Posterior vena cava (tissue), 2 donors: ENCODE results near the gene HPSE2. TPM values are rescaled to one million over a fixed set of nuclear protein-coding genes. Genes with fewer than 3 reads are reported as not detected.
"Not testable (repeated sequence)": the region's sequence is repeated elsewhere in the genome, so short reads cannot be mapped to it uniquely, and the experiment has no call there.

Experiments
- DNase-seq: peaks from one replicate; pipeline ENCODE4 v3.0.0-alpha.2; 2020; ENCODE audit warnings: low spot score
- intact Hi-C, 2 donors: fragments of 100-400 bp; cut with DNase I; formaldehyde crosslinking; loops; one replicate each; pipeline versions ENCODE4 v1.14.1 to v1.14.2; 2022 to 2023
- total RNA-seq, 2 donors: library from RNA; stranded (reverse); fragmentation: NEBNext Ultra II Directional; extraction: Animal tissue kit (Norgen Biotek cat#: 25700); gene quantifications; one replicate each; pipeline ENCODE4 v1.2.1, GENCODE V29; 2021
- donor health status: DM: yes; HTN: yes; CAD: no.
- donor health status: DM: yes; HTN: yes; CAD: no.

HPSE2 gene
- total RNA-seq, 2 donors from 2014 or later: 0.14 TPM; not detected in 1

GRCh38 chr10:98950106-98950505 lies 285.5 kb downstream of the HPSE2 start:
- intact Hi-C loops: no loop called here

GRCh38 chr10:98949306-98949705 lies 286.3 kb downstream of the HPSE2 start:
- no peak for DNase-seq
- intact Hi-C loops: no loop called here

More at GRCh38 chr10:98950106-98950505, 285.5 kb downstream of the HPSE2 start:
- no peak for DNase-seq

GRCh38 chr10:98943681-98944080 lies 292.0 kb downstream of the HPSE2 start:
- intact Hi-C loops: no loop called here
- no peak for DNase-seq

- DNase-seq: no peak
- intact Hi-C loops: no loop called here
Observed at GRCh38 chr10:98929709-98930108, 305.9 kb downstream of the HPSE2 start.

GRCh38 chr10:98925651-98926050 lies 310.0 kb downstream of the HPSE2 start:
- intact Hi-C loops: no loop called here
- no peak for DNase-seq

- DNase-seq: no peak
- intact Hi-C loops: no loop called here
Observed at GRCh38 chr10:98924526-98924925, 311.1 kb downstream of the HPSE2 start.

GRCh38 chr10:98921316-98921715 lies 314.3 kb downstream of the HPSE2 start:
- DNase-seq: no peak

GRCh38 chr10:98920807-98921206 lies 314.8 kb downstream of the HPSE2 start:
- intact Hi-C loops: no loop called here
- DNase-seq: no peak

More at GRCh38 chr10:98921316-98921715, 314.3 kb downstream of the HPSE2 start:
- intact Hi-C loops: no loop called here

- intact Hi-C loops: no loop called here
- no peak for DNase-seq
Observed at GRCh38 chr10:98920360-98920759, 315.3 kb downstream of the HPSE2 start.

GRCh38 chr10:98919899-98920298 lies 315.8 kb downstream of the HPSE2 start:
- no peak for DNase-seq
- intact Hi-C loops: no loop called here

- DNase-seq: no peak
- intact Hi-C loops: no loop called here
Observed at GRCh38 chr10:98917828-98918227, 317.8 kb downstream of the HPSE2 start.

GRCh38 chr10:98916526-98917125 lies 319.0 kb downstream of the HPSE2 start:
- intact Hi-C loops: no loop called here
- DNase-seq: no peak

GRCh38 chr10:98915911-98916310 lies 319.7 kb downstream of the HPSE2 start:
- intact Hi-C loops: no loop called here
- no peak for DNase-seq

GRCh38 chr10:98910546-98910945 lies 325.1 kb downstream of the HPSE2 start:
- no peak for DNase-seq
- intact Hi-C loops: no loop called here

- no peak for DNase-seq
- intact Hi-C loops: no loop called here
Observed at GRCh38 chr10:98910048-98910447, 325.6 kb downstream of the HPSE2 start.

GRCh38 chr10:98908868-98909267 lies 326.8 kb downstream of the HPSE2 start:
- intact Hi-C loops: no loop called here
- DNase-seq: no peak

GRCh38 chr10:98908247-98908646 lies 327.4 kb downstream of the HPSE2 start:
- DNase-seq, intact Hi-C loops: not testable (repeated sequence)

GRCh38 chr10:98901441-98902110 lies 334.1 kb downstream of the HPSE2 start:
- intact Hi-C loops: no loop called here
- DNase-seq: no peak

- DNase-seq: no peak
- intact Hi-C loops: no loop called here
Observed at GRCh38 chr10:98899018-98899417, 336.6 kb downstream of the HPSE2 start.

GRCh38 chr10:98892523-98892922 lies 343.1 kb downstream of the HPSE2 start:
- intact Hi-C loops: no loop called here

GRCh38 chr10:98886686-98887085 lies 349.0 kb downstream of the HPSE2 start:
- intact Hi-C loops: no loop called here
- no peak for DNase-seq

More at GRCh38 chr10:98892523-98892922, 343.1 kb downstream of the HPSE2 start:
- no peak for DNase-seq
